Stimulated activated CD8-positive, alpha-beta memory T cell treated with anti-CD3 and anti-CD28 coated beads, Interleukin-15, amount 100 ng/mL, for 24 hours (primary cell): ENCODE results near the gene MAD1L1.

Experiments
- DNase-seq: peaks from one replicate; pipeline ENCODE4 v3.0.0-alpha.2; 2020; ENCODE audit warnings: low read depth

MAD1L1 gene

DNA sequence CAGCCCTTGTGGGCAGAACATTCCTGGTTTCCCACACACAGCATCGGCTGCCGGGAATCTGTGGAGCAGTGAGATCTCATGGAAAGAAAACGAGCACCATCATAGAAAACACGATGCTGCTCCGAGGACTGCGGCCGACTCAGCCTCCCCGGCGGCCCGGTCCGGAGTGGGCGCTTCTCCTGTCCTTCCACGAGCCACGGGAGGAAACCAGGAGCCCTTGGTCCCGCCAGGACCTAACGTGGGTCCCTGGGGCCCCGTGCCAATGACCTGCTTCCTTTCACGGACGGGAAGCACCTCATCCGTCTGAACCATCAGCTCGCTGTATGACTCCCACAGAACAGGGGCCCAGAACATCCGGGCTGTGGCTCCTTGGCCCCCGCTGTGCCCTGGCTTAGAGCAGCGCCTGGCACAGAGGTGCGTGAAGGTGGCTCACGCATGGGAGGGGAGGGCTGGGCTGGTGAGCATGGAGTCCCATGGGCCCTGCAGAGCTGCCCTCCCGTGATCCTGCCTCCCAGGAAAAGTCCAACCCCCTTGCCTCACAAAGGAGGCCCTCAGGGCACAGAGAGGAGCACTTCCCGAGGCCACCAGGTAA is 280.5 kb downstream of the MAD1L1 start:
- no peak for DNase-seq

- no peak for DNase-seq
Measured at GRCh38 chr7:1951600-1951999, 281.1 kb downstream of the MAD1L1 start.

DNA sequence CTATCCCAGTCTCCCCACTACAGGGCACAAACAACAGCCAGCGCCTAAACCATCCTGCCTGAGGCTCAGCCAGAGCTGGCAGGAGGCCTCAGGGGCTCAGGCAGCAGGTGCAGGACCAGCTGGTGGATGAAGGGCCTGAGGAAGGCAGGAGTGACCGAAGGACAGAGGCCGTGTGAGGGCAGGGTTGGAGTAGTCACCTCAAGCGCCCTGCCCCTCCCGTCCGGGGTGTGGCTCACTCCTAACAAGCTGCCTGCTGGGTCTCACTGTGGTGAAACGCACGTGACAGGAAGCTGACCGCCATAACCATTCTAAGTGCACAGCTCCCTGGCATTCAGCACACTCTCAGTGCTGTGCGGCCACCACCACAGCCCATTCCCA is 281.6 kb downstream of the MAD1L1 start:
- DNase-seq, result no peak

DNA sequence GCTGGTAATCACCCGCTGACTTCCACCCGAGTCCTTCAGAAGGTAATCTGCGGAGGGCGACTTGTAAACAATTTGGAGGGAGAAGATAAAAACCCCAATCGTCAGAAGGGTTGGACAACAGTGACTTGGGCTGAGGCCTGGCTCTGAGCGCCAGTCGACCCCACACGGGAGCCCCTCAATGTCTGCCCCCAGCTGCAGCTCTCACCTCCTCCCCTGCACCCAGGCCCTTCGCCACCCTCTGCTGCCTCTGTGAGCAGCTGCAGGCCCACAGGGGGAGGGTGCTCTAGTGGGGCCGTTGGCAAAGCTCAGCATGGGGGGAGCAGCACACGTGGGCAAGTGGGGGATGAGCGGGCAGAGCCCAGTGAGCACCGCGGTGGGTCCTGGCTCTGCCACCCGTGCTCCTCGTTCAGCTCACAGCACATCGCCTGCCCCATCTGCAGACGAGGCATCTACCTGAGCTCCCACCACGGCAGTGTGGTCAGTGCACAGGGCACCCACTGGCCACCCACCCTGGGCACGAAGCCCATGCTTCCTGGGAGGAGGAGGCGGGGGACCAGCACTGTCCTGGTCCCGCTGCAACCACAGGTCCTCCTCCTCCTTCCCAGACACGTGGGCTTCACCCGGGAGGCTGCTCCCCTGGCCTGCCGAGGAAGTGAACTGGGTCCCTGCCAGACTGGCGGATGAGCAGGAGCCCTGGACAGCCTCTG is 282.1 kb downstream of the MAD1L1 start:
- DNase-seq, result no peak

- DNase-seq, result no peak
Measured at GRCh38 chr7:1950066-1950451, 282.7 kb downstream of the MAD1L1 start.

DNA sequence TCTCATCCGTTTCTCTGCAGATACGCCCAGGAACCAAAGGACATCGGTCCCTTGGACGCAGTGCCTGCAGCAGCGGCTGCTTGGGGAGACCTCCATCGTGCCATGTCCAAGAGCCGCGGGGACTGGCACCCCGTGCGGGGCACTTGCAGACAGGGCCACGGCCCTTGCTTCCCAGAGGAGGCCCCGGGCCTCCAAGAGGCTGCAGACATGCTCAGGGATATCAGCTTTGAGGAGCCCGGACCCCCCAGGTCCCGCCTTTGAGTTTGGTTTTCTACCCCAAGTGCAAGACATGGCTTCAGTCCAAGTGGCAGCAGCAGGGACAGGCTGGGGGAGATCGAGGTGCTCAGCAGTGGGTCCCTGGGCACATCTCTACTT is 283.1 kb downstream of the MAD1L1 start:
- no peak for DNase-seq

GRCh38 chr7:1948887-1949680 is 283.7 kb downstream of the MAD1L1 start:
- DNase-seq, result no peak

DNA sequence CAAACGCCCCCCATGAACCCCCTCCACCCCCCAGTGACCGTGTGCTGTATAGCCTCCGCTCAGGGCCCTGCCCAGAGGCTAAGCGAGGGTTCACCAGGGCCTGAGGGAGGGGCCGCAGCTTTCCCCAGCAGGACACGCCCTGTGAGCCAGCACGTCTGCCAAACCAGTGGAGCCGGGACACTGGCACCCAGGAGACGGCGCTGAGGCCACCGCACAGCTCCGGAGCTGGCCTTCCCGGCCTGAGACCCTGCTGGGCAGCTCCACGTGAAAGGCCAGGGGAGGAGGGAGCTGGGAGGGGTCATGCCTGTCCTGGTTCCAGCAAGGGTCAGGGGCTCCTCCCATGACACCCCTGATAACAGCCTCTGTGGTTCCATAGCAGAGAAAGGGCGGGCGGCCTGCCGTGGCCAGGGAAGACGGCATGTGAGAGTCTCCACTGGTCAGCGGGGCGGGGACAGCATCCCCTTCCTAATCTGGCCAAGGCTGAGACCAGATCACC is 284.4 kb downstream of the MAD1L1 start:
- no peak for DNase-seq

- no peak for DNase-seq
Measured at GRCh38 chr7:1947586-1948217, 285.0 kb downstream of the MAD1L1 start.

GRCh38 chr7:1946773-1947450 is 285.8 kb downstream of the MAD1L1 start:
- no peak for DNase-seq

GRCh38 chr7:1946025-1946772 is 286.5 kb downstream of the MAD1L1 start:
- no peak for DNase-seq

DNA sequence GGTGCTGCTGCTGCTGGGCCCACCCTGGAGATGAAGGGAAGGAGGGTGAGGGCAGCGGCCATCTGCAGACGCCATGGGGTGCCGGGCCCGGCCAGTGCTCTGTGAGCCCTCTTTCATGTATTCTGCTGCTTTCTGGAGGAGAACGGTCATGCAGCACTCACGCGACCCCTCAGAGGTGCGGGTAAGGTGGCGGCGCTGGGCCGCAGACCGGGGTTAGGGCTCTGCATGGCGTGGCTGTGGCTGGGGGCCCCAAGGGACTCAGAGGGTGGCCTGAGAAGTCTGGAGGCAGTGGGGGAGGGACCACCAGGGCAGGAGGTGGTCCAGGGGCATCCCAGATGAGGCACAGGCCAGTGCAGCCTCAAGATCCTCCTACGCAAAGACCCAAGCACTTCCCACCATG is 287.2 kb downstream of the MAD1L1 start:
- no peak for DNase-seq

DNA sequence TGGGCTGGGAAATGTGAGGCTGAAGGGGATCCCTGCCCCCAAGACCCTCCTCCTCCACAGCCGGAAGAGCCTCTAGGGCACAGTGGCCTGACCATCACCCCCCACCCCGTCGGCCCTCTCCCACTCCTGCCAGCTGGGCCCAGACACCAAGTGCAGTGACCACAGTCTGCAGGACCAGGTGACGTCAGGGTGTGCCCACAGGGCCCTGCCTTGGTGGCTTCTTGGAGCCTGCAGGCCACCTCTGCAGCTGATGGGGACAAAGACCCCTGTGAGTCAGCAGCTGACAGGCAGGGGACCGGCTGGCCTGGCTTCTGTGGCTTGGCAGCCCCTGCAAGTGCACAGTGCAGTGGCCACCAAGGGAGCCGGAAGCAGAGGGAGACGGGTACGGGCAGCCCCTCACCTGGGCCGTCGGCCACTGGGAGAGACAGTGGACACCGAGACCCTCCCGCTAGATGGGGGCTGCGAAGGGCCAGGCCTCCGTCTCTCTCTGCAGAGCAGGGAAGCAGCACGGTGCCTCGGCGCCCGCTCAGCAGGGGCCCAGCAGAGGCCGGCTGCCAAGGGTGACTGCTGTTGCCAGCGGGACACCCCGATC is 288.0 kb downstream of the MAD1L1 start:
- DNase-seq, result no peak

DNA sequence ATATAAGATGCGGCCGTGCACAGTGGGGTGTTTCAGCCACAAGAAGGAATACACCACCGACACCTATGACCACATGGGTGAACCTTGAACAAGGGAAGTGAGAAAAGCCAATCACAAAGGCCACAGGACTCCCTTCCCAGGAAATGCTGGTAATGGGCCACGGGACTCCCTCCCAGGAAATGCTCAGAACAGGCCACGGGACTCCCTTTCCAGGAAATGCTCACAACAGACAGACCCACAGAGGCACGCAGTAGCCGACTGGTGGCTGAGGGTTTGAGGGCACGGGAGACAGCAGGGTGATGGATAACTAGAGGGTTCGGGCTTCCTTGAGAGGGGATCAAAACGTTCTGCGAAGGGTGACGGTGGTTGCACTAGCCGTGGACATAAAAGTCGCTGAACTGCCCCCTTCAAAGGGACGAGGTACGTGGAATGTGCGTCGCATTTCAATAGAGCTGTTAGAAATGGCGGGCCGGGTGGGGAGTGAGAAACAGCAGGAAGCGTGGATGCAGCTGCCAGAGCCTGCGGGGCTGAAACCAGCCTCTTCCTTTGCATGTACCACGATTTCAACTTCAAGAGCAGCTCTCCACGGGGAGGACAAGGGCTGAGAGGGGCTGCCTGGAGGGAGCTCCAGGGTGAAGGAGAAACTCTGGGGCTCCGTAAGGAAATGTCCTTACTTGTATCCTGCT is 288.7 kb downstream of the MAD1L1 start:
- no peak for DNase-seq

- DNase-seq, result no peak
Measured at GRCh38 chr7:1943326-1943725, 289.4 kb downstream of the MAD1L1 start.

- DNase-seq, result no peak
Measured at GRCh38 chr7:1942941-1943289, 289.8 kb downstream of the MAD1L1 start.

GRCh38 chr7:1942243-1942940 is 290.4 kb downstream of the MAD1L1 start:
- no peak for DNase-seq

DNA sequence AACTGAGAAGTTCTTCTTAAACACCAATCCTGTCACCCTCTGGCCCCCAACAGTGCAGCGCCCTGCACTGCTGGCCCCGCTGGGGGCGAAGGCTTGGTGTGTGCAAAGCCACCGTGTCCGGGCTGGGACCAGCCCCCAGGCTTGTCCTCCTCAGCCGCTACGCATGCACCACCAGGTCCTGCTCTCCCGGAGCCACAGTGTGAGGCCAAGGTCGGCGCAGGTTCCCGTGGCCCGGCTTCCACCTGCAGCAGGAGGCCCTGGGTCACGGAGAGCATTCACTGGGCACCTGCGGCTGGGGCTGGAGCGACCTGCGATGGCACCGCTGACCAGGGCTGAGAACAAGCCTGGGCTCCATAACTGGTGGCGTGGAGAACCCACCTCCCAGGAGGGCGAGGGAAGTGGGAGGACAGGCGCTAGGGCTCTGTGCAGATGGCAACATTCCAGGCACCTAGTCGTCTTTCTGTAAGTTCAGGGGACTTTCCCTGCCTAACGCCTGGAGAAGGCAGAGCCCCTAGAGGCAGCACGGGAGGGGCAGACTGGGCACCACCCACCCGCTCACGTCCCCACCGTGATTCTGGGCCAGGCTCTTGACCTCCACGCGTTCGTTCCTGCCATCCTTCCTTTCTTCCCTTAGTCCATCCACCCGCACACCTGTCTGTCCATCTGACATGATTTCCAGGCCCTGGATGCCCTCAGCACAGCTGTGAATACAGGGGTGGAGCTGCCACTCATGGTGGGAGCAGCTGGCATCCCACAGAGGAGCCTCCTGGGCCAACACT is 291.1 kb downstream of the MAD1L1 start:
- no peak for DNase-seq

DNA sequence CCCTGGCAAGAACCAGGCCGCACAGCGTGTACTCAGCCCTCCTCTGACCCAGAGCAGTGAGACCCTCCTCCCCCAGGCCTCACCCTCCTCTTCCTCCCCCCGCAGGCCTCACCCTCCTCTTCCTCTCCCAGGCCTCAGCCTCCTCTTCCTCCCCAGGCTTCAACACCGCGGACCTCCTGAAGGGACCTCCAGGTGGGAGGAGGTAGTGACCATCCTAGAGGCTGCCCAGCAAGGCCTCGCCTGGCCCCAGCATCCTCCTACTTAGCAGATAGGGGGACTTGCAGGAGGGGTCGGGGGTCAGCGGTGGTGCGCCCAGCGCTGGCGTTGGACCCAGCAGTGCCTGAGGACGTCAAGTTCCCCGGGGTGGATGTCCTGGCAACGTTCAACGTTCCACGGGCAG is 291.9 kb downstream of the MAD1L1 start:
- DNase-seq, result no peak
